ENCODE data around the gene E2F2.

GRCh38 chr1:23502951-23503350 is 28.1 kb downstream of the E2F2 start:
- TF ChIP-seq, protein P1, sequence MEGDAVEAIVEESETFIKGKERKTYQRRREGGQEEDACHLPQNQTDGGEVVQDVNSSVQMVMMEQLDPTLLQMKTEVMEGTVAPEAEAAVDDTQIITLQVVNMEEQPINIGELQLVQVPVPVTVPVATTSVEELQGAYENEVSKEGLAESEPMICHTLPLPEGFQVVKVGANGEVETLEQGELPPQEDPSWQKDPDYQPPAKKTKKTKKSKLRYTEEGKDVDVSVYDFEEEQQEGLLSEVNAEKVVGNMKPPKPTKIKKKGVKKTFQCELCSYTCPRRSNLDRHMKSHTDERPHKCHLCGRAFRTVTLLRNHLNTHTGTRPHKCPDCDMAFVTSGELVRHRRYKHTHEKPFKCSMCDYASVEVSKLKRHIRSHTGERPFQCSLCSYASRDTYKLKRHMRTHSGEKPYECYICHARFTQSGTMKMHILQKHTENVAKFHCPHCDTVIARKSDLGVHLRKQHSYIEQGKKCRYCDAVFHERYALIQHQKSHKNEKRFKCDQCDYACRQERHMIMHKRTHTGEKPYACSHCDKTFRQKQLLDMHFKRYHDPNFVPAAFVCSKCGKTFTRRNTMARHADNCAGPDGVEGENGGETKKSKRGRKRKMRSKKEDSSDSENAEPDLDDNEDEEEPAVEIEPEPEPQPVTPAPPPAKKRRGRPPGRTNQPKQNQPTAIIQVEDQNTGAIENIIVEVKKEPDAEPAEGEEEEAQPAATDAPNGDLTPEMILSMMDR (IDR thresholded peaks at IDR 0.05 in 8 of 11, conservative IDR thresholded peaks at IDR 0.05 in 3 of 11) = no peak
- TF ChIP-seq POLR2A (IDR thresholded peaks at IDR 0.05) = no peak

Data from spleen (tissue), 7 donors.